DND-41 (cell line): ENCODE data around the gene EHMT1.

ENCODE experiments used
- ATAC-seq: fragments of 200-7000 bp; cut with Tn5 transposase; 3 replicates; pipeline ENCODE4 v1.9.1; 2021; ENCODE audit warnings: low read depth; ENCODE audit not compliant: insufficient read depth
- DNase-seq: peaks from one replicate; pipeline ENCODE4 v3.0.0-alpha.2; 2020
- H2AFZ ChIP-seq: 2 replicates; pipeline ENCODE4 v1.6.0; 2012; ENCODE audit warnings: low read depth, low read length
- H3K27ac ChIP-seq: 2 replicates; pipeline ENCODE4 v1.5.1; 2012; ENCODE audit warnings: low read length, inconsistent platforms
- H3K27me3 ChIP-seq: fragments of 200-600 bp; sonication (generic); 2 replicates; pipeline ENCODE4 v1.6.0; 2012; ENCODE audit warnings: low read length, mild to moderate bottlenecking, inconsistent platforms; ENCODE audit not compliant: insufficient read depth, poor library complexity
- H3K36me3 ChIP-seq: 2 replicates; pipeline ENCODE4 v1.5.1; 2012; ENCODE audit warnings: low read length, inconsistent platforms; ENCODE audit not compliant: insufficient read depth
- H3K4me1 ChIP-seq: 2 replicates; pipeline ENCODE4 v1.5.1; 2012; ENCODE audit warnings: mild to moderate bottlenecking, low read length; ENCODE audit not compliant: insufficient read depth
- H3K4me2 ChIP-seq: 2 replicates; pipeline ENCODE4 v1.6.0; 2012; ENCODE audit warnings: mild to moderate bottlenecking, moderate library complexity, low read length, inconsistent platforms; ENCODE audit not compliant: insufficient read depth
- H3K4me3 ChIP-seq, 2 experiments: fragments of 200-600 bp in 1 of 2; shearing (Covaris generic) in 1 of 2; 2 replicates each; pipeline ENCODE4 v1.5.1; 2012 to 2016; ENCODE audit warnings: inconsistent platforms in 2 of 2, low read length in 2 of 2, mild to moderate bottlenecking in 2 of 2, low read depth in 1 of 2, moderate library complexity in 1 of 2
- H3K79me2 ChIP-seq: 2 replicates; pipeline ENCODE4 v1.6.0; 2012; ENCODE audit warnings: low read length, inconsistent platforms; ENCODE audit not compliant: insufficient read depth
- H3K9ac ChIP-seq: 2 replicates; pipeline ENCODE4 v1.6.0; 2012; ENCODE audit warnings: low read depth, mild to moderate bottlenecking, inconsistent platforms, low read length, moderate library complexity
- H3K9me3 ChIP-seq: 2 replicates; pipeline ENCODE4 v1.5.1; 2012; ENCODE audit warnings: low read length, moderate library complexity, mild to moderate bottlenecking, inconsistent platforms; ENCODE audit not compliant: insufficient read depth, severe bottlenecking
- H4K20me1 ChIP-seq: 2 replicates; pipeline ENCODE4 v1.6.0; 2012; ENCODE audit warnings: low read length; ENCODE audit not compliant: insufficient read depth
- EZH2 ChIP-seq: IDR thresholded peaks from 3 replicates; pipeline ENCODE4 v1.6.1; 2012; ENCODE audit warnings: borderline replicate concordance, low read depth, mild to moderate bottlenecking, moderate library complexity, low read length, inconsistent platforms; ENCODE audit not compliant: severe bottlenecking
- TF ChIP-seq, protein P1 (sequence below): IDR thresholded peaks from 2 replicates; pipeline ENCODE4 v1.5.1; 2012; ENCODE audit warnings: borderline replicate concordance, low read length, moderate library complexity, mild to moderate bottlenecking; ENCODE audit not compliant: poor library complexity, severe bottlenecking; ENCODE audit errors: extremely low read depth

The EHMT1 gene

DNA sequence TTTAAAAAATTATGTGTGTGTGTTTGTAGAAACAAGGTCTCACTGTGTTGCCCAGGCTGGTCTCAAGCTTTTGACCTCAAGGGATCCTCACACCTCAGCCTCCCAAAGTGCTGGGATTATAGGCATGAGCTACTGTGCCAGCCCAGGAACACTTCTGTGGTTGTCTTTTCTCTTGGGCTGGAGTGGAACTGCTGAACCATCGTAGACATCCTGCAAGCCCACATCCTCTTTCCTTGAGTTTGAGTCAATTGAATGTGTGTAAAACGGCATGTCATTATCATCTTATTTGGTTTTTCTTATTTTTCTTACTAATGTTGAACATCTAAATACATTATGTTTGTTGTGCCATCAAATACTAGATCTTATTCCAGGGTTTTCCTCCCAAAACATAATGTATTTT lies 40.0 kb downstream of the EHMT1 start:
- DNase-seq, result no peak
- H3K4me1 ChIP-seq, result no peaks in the 10 kb centered on the region
- no peak overlapping the region for H2AFZ ChIP-seq
- H3K4me2 ChIP-seq, result no peak overlapping the region
- H3K27ac ChIP-seq, result peak overlapping the region; percentile 16; the same call in 1 of the 2 replicates
- peaks cover 55% of the 10 kb centered on the region for H4K20me1 ChIP-seq
- TF ChIP-seq EZH2, result no peak
- no peak overlapping the region for H3K9ac ChIP-seq
- no peak overlapping the region for H3K4me3 ChIP-seq
- H3K36me3 ChIP-seq, result peaks cover 11% of the 10 kb centered on the region; the same call in 1 of the 2 replicates
- ATAC-seq, result no peak; the same call in 2 of the 3 replicates
- peaks cover 98% of the 10 kb centered on the region for H3K79me2 ChIP-seq
- H3K9me3 ChIP-seq, result no peaks in the 10 kb centered on the region
- no peaks in the 10 kb centered on the region for H3K27me3 ChIP-seq

DNA sequence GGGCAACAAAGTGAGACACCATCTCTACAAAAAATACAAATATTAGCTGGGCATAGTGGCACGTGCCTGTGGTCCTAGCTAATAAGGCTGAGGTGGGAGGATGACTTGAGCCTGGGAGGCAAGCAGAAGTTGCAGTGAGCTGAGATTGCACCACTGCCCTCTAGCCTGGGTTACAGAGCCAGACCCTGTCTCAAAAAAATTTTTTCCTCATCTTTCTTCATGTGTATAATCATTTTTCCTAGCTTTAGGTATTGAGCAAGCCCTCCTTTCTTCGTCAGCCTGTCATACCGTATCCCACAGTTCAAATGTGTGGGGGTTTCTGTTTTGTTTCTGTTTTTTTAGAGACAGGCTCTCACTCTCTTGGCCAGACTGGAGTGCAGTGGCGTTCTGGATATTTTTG lies 41.3 kb downstream of the EHMT1 start:
- no peak for DNase-seq
- Histone ChIP-seq H4K20me1 (peaks cover 54% of the 10 kb centered on the region), H3K9ac (no peak overlapping the region), H3K27me3 (no peaks in the 10 kb centered on the region), H3K79me2 (peaks cover 98% of the 10 kb centered on the region), H3K9me3 (no peaks in the 10 kb centered on the region), H2AFZ (no peak overlapping the region), H3K4me1 (no peaks in the 10 kb centered on the region), H3K36me3 (peaks cover 7% of the 10 kb centered on the region; the same call in 1 of the 2 replicates), H3K4me2 (no peak overlapping the region), H3K4me3 (no peak overlapping the region), H3K27ac (no peak overlapping the region)
- ATAC-seq, result no peak
- TF ChIP-seq, protein P1, sequence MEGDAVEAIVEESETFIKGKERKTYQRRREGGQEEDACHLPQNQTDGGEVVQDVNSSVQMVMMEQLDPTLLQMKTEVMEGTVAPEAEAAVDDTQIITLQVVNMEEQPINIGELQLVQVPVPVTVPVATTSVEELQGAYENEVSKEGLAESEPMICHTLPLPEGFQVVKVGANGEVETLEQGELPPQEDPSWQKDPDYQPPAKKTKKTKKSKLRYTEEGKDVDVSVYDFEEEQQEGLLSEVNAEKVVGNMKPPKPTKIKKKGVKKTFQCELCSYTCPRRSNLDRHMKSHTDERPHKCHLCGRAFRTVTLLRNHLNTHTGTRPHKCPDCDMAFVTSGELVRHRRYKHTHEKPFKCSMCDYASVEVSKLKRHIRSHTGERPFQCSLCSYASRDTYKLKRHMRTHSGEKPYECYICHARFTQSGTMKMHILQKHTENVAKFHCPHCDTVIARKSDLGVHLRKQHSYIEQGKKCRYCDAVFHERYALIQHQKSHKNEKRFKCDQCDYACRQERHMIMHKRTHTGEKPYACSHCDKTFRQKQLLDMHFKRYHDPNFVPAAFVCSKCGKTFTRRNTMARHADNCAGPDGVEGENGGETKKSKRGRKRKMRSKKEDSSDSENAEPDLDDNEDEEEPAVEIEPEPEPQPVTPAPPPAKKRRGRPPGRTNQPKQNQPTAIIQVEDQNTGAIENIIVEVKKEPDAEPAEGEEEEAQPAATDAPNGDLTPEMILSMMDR, result no peak
- TF ChIP-seq EZH2, result no peak

DNA sequence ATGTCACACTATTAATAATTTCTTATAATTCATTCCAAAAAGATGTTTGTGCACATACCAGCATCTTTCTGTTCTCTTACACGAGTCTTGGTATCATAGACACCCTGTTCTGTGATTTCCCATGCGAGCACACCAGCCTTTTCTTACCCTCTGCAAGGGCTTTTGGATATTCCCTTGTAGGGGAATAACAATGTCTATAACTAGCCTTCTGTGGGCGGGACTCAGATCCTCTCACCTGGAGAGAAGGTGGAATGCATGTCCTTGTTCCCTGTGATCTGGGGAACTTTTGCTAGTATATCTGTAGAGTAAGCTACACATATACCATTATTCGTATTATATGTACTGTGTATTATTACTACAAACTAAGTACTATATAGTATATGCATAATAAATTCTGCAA lies 44.8 kb downstream of the EHMT1 start:
- ATAC-seq, result no peak
- Histone ChIP-seq H3K4me3 (no peak overlapping the region), H2AFZ (no peak overlapping the region), H3K79me2 (peaks cover 99% of the 10 kb centered on the region), H3K4me1 (no peaks in the 10 kb centered on the region), H4K20me1 (peaks cover 59% of the 10 kb centered on the region), H3K36me3 (peaks cover 6% of the 10 kb centered on the region), H3K27me3 (no peaks in the 10 kb centered on the region), H3K9ac (no peak overlapping the region), H3K9me3 (no peaks in the 10 kb centered on the region), H3K27ac (no peak overlapping the region), H3K4me2 (no peak overlapping the region)
- TF ChIP-seq, protein P1, result no peak
- TF ChIP-seq EZH2, result no peak
- no peak for DNase-seq

DNA sequence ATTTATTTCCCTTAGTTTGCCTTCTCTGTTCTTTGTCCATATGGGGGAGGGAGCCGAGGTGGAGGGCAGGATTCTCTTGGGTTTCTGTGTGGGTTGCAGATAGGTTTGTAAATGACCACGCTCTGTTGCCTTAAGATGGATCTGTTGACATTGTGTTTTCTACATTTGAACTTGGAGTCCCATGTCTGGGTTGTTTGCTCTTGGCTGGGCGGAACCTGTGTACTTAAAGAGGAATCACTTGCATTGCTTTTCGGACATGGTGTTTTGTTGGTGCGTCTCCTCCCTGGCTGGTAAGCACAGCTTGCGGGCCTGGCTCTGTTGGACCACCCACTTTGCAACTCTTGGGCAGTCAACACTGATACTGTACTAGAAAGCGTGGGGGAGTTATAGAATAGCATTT lies 45.9 kb downstream of the EHMT1 start:
- Histone ChIP-seq H3K4me1 (no peaks in the 10 kb centered on the region), H2AFZ (no peak overlapping the region), H3K27me3 (no peaks in the 10 kb centered on the region), H3K36me3 (peaks cover 14% of the 10 kb centered on the region), H3K4me2 (no peak overlapping the region), H4K20me1 (peaks cover 63% of the 10 kb centered on the region), H3K27ac (no peak overlapping the region), H3K79me2 (peaks cover 100% of the 10 kb centered on the region), H3K9me3 (no peaks in the 10 kb centered on the region), H3K9ac (no peak overlapping the region), H3K4me3 (no peak overlapping the region)
- DNase-seq (no peak), ATAC-seq (no peak)
- TF ChIP-seq, protein P1, result no peak
- TF ChIP-seq EZH2, result no peak
